ENCODE measurements around the gene FAM240A. TPM values are rescaled to one million over a fixed set of nuclear protein-coding genes. Genes with fewer than 3 reads are reported as not detected.
A peak's percentile ranks its signal among the peaks of the same experiment; 100 is the strongest.

Gene FAM240A
- total RNA-seq, 1 donor from 2014 or later = 0.10 TPM

DNA sequence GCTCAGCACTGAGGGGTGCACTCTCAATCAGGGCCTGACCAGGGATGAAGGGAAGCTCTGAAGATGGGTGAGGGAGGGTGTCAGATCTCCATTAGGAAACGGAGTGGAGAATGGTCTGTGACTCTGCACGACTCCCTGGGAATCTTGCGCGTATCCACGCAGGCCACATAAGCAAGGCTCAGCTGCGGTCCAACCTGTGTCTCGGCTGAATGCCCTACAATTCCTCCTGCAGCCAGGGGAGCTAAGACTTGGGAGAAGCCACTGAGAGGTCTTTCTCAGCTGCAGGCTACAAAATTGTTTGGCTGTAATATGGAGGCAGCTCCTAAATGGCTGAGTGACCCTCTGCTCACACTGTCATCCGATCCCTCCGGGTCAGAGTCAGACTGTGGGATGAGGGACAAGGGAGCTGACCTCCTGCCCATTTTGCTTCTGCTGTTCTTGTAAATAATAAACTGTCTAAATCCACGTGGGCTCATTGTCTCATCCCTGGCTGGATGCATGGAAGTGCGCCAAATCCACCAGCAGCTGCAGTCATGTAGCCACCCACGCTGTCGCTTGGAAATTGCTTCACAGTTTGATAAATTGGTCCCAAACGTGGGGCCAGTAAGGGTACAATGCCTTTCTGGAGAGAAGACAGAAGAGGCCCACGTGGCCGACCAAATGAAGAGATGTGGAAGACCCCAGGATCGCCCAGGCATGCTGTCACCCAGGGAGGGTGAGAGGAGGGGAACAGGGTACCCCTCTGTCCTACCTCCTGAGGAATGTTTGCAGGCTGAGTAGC is 50.6 kb downstream of the FAM240A start:
- peak; percentile 92 for DNase-seq

DNA sequence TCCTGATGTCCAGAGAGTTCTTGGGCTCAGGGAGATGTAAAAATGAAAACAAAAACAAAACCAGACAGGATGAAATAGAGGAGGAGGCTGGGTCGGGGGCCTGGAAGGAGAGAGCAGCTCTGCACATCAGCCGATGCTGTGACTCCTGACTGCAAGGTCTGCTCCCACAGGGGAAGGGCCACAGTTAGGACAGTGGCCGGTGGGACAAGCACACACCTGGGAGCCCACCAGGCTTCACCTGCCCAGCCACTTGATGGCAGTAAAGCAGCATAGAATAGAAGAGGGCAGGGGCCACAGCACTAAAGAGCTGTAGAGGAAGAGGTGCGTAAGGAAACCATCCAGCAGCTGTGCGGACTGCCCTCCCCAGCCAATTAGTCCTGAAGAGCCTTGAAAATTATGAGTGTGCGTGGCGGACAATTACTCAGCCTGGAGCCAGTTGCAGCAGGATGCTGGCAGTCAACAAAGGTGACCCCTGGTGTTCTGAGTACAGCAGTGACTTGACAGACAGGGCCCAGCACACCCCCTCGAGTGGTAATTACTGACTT is 51.3 kb downstream of the FAM240A start:
- DNase-seq = peak; percentile 75

DNA sequence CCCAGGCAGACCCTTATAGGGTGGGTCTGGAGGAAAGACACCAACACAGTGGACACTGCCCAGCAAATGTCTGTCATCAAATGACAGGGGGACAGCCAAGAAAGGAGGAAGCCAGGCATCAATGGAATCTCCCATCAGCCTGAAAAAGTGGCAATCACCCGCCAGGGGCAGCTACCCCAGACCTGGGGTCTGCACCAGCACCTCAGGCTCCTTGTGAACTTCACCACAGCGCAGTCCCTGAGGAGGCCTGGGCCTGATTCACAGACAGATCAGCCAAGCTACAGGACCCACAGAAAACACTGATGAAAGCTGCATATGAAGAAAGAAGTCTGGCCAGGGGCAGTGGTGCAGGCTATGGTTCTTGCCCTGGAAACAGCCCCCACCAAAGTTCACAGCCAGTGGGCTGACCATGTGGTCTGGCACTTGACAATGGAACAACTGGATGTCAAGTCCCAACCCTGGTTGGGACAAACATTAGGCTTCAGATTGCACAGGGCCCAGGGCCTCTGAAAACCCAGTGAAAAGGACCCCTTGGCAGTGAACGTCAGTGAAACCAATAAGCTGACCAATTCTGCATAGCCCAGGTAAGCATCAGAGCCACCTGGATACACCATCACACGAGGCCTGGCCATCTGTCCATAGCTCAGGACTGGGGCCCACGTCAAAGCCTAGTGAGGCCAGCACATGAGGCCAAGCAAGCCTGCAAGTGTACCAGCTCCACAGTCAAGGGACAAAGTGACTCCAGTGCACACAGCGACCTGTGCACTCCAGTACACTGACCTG is 52.1 kb downstream of the FAM240A start:
- no peak for DNase-seq

DNA sequence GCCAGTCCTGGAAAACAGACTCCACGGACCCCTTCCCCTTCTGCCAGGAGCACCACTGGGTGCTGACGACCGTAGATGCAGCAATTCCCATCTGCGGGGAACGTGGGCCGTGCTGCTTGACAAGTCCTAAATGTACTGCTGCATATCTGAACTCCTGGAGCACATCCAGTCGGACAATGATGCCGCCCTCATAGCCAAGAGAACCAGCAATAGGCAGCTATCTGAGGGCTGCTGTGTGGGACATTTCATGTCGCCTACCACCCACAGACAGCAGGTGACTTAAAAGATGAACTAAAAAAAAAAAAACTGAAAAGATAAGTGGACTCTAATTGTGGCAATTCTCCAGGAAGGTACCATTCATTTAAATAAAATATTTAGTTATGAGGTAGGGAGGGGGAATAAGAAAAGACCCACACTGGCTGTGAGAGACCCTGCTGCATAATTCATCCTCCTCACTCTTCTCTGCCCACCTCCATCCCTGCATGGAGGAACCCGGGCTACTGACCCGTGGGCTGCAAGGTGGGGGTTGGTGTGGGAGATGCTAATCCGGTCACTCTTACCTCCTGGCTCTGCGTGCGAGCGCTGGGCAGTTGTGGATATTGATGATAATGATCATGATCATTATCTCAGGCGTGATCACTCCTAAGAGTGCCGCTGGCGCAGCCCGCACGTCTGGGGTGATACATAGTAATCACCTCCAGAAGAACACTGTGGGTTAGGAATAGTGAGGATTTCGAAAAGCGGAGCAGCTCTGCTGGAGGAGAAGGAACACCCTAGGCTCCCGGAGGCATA is 52.8 kb downstream of the FAM240A start:
- DNase-seq = no peak

DNA sequence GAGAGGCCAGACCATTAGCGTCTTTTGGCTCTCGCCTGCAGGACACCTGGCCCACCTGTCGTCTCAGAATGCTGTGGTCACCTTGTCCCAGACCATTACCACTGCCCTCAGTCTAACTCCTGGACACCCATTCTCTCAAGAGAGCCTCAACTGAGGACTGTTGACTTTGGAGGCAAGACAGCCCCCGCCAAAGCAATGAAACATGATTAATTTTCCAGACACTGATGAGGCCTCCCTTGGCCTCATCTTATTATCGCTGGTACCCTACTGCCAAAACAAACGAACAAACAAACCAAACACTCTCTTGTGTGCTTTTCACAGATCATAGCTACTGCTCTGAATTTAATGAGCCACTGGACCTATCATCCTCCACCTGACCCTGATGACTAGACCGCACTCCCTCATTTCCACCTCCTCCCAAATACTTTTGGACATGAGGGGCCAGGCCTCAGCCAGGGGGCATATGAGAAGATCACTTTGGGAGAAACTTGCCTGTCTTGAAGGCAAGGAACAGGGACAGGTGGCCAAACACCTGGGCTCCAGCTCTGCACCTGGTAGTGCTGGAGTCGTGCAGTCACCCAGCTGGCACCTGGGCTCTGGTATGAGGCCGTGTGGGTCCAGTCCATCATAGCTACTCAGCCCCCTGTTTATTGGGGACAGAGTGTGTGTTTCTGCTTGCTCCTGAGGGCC is 53.6 kb downstream of the FAM240A start:
- DNase-seq = no peak

DNA sequence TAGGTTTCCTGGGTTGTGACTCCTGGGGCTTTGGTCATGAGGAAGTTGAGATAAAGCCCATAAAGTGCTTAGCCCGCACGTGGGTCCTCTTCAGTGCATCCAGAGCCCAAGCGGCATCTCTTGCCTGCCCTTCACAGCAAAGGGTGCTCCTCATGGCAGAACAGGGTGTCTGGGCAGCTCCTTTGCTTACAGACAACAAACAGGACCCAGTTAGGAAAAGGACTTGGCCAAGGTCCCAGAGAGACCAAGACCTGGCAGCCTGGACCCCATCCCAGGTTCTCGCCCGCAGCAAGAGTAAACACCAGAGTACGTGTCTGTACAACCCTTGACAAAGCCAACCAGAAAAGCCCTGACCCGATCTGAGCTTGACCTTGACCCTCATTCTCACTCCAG is 54.1 kb downstream of the FAM240A start:
- DNase-seq = no peak

DNA sequence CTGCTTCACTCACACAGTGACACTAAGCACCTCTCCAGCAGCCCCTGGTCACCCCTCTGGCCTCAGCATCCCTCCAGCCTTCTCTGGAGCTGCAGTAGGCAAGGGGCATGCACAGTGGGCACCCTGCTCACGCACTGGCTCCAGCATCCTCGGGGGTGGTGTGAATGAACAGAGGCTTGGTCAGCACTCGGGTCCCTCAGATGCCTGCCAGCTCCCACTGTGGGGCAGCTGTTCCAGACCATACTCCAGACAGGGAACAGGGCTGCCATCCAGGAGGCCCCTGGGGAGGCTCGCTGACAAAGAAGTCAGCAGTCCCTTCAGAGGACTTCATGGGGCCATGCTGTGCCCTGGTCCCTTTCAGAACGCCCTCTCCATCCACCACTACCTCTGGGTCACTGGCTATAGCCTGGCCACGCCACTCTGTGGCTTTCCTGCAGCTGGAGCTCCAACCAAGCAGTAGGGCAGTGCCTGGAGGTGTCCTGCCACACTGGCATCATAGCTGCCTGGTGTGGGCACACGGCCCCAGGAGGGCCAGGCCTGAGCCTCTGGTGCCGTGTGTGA is 54.8 kb downstream of the FAM240A start:
- no peak for DNase-seq

DNA sequence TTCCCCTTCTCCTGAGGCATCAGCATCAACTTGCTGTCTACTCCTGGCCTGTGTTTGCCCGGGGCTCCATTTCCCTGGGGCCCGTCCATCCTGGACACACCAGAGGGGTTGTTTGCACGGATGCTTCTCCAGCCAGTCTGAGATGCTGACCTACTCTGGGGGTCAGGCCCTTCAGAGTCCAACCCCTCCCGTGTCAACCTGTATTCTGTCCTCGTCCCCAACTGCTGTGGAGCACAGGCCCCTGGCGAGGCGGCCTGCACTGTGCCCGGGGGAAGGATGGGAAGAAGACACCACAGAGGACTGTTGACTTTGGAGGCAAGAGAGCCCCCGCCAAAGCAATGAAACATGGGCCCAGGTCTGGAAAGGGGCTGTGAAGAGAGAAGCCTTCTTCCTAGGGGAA is 55.3 kb downstream of the FAM240A start:
- DNase-seq = no peak

DNA sequence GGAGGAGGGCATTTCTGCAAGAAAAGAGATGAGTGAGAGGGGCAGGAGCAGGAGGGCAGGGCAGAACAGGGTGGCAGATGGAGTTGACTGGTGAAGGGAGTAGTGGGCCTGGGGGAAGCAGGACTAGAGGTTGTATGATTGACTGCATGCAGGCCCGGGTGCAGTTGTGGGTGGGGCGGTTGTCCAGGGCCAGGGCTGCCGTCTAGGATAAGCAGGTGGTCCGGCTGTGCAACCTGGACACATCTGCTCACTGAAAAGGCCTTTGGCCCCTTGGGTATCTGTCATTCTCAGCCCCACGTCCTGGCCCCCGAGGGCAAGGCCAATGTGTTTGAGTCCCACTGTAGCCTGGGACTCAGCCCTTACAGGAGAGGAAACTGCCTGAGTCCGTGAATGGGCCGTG is 55.8 kb downstream of the FAM240A start:
- DNase-seq = no peak

DNA sequence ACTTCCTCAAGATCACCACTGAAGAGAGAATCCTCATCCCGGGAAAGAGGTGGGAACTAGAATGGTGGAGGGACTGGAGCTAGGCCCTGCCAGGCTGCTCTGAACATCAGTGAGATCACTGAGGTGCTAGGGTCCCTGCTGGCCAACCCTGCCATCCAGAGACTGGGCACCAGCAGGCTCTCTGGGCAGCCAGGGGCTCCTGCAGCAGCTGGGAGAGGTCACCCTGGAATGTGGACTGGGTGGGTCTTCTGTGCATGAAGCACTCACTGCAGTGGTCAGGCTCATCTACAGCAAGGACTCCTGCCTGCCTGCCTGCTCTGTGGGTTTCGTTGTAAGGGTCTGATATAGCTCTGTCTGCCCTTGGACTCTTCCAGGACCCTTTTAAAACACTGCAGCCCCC is 56.3 kb downstream of the FAM240A start:
- DNase-seq = no peak

DNA sequence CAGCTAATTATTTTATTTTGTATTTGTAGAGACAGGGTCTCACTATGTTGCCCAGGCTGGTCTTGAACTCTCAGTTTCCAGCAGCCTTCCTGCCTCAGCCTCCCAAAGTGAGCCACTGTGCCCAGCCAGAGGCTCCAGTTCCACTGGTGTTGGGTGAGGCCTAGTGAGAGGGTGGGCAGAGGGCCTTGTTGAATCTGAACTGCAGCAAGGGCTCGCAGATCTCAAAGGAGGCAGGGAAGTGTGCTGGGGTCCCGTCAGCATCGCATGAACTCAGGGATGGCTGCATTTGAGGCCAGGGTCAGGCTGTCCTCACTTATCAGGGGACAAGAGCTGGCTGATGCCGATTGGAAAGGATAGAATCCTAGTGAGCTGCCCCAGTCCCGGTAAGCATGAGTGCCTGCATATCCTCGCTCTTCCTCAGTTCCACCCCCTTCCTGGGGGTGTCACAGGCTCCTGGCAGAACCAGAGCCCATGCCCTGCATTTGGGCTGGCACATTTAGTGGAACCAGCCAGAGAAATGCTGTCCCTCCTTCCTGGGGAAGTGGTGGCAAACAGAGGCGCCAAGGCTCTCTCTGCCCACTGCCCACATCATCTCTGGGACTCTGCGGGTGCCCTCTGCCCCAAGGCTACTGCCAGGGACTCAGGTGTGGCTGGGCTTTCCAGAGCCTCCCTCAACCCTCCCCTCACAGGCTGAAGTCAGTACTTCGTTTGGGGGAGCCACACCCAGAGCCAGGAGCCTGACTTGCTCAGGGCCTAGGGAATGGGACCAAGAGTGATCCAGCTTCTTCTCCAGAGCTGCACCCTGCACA is 57.1 kb downstream of the FAM240A start:
- DNase-seq = no peak

DNA sequence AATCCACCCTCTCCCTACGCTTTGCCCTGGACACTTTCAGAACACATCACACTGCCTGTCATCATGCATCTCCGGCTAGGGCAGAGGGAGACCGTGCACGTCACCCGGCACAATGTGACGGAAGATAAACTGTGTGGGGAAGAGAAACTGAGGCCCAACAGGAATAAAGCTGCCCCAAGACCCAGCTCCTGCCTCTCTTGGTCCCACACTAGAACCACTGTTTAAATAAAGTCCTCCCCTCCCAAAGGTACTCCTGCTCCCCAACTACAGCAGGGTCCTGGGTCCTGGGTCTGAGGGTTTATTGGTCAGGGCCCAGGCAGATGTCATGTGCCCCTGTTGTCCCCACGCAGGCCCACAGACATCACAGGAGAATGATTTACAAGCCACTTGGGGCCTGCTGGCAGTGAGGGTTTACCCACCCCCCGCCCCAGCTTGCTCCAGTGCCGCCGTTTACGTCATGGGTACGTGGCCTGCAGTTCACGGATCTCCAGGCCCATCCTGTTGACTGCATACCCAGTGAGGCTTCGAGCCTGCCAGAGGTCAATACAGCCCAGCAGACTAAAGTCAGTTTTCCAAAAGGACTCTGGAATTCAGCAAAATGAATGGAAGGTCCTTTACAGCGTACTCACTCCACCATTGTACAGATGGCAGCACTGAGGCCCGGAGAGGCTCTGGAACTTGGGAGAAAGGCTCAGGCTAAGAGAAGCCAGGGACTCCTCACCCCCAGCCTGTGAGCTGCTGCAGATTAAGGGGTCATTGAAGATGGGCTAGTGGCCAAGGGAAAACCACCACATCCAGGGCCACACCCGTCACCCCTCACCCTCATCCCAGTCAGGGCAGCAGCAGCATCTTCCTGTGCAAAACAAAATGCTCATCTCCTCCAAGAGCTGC is 57.9 kb downstream of the FAM240A start:
- no peak for DNase-seq

DNA sequence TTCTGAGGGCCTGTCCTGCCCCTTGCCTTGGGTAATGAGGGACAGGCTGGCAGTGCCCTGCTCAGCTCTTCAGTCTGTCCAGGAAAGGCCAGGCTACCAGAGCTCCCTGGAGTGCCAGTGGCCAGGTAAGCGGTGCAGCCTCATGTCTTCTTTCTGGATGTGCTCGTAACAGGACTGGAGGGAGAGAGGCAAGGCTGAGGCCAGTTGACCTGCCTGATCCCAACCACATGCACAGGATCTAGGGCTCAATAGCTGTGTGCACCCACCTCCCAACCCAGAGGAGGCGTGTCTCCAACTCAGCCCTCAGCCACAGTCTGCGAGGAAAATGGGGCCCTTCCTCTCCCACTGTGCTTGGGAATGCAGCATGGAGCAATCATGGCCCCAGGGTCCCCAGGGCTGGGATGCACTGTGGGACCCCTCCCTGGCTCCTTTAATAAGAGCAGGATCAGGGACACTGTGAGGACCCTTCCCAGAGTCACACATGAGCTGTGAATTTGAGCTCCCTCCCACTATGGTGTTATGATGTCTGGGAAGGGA is 58.6 kb downstream of the FAM240A start:
- no peak for DNase-seq

DNA sequence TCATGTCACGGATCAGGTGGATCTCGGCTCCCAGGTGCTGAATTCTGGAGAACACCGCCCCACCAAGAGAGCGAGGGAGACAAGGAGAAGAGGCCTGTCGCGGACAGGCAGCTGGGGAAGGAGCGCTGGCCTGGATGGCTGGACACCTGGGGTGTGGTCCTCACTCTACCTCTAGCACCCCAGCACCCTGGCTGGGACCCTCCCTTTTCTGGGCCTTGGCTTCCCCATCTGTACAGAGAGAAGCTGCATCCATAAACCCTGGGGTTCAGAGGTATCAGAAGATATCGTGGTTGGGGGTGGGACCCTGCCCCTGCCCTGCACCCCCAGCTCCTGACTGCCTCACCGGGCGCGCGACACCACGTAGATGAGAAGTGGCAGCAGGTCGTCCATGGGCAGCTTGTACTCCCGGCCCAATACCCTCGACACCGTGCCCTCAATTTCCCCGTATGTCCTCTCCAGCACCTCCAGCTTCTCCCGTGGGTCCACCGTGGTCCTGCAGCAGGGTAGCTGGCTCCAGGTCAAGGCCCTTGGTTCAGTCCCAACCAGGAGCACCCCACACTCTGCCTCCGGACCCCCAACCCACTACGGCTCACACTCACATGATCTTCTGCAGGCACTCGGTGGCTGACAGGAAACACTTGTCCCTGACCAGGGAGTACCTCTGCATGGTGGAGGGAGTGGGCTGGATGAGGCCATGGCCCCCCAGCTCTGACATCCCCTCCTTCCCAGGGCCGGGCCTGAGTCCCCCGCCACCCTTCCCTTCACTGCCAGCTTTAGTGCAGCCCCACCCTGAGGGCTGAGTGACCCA is 59.4 kb downstream of the FAM240A start:
- no peak for DNase-seq

DNA sequence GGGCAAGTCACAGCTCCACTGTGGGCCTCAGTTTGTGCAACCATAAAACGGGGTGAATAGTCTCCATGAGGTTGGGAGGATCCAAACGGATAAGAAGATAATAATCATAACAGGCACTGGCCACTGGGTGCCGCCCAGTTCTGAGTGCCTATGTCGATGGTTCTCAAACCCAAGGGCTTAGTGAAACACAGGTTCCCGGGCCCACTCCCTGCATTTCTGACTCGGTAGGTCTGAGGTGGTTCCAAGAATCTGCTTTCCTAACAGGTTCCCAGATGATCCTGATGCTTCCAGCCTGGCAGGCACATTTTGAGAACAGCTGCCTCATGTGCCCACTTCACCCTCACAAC is 60.0 kb downstream of the FAM240A start:
- DNase-seq = no peak

DNA sequence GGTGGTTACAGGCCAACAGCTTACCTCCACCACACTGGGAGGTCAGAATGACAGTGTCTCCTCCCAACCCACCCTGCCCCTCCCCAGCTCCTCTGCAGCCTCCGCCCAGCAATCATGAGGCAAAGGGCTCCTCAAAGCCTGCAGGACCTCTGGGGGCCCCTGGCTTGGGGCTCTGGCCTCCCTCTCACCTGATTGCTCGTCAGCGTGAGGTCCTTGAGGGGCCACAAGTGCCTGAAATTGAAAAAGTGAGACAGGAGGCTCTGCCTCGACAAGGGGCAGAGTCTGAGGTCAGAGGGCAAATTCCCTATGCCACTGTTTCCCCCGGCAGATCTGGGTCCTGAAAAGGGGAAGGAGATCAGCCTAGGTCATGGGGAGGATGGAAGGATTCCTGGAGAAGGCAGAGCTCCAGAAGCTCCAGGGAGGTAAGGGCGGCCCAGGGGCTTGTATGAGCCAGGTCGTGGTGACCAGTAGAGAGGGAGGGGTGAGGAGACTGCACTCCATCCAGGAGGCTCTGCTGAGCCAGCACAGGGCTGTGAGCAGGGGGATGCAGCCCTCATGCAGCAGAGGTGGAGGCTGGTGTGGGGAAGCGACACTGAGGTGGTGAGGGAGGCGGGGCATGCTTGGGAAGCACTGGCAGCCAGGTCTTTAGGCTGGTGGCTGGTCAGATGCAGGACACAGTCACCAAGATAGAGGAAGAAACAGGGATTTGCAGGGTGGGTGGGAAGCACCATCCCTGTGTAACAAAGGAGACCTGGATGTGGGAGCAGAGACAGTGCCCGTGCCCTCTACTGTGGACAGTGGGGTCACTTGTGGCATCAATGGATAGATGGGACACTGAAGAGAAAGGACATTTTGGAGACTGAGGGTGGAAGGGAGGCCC is 61.1 kb downstream of the FAM240A start:
- DNase-seq = no peak

DNA sequence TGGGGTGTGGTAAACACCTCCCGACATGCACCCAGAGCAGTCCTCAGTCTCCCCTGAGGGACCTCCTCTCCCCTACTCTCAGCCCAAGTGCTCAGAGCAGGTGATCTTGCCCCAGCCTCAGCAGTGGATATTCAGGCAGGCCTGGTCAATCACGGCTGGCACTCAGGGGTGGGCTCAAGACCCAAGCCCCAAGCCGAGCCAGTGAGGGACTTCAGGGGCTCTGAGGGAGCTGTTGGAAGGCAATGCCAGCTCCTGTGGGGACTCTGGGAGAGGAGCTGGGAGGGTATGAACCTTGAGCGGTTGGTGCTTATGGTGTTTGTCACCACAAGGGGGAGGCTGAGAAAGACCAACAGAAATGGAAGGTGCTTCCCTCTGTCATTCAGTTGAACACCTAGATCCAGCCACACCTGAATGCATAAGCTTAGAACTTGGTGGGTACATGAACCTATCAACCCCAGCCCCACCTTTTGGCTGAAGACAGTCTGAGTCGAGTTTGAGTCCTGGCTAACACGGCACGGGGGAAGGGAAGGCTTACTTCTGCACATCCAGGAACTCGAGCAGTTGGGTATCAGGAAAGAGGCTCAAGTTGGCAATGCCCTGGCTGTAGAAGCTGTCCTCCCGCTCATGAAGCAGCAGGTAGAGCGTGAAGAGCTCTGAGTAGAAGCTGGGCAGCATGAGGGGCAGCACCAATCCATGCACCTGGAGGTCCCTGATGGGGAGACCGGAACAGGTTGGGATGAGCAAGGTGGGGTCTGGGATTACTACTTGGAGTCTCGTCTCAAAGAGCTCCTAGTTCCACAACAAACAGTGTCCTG is 61.9 kb downstream of the FAM240A start:
- DNase-seq = no peak

Measured in tongue (tissue), 2 donors.